B cell (primary cell): ENCODE data around the gene TPK1. TPM values are rescaled to one million over a fixed set of nuclear protein-coding genes. Genes with fewer than 3 reads are reported as not detected.

ENCODE experiments used
- ATAC-seq: fragments of 200-7000 bp; cut with Tn5 transposase; one replicate; pipeline ENCODE4 v1.10.0; 2021; ENCODE audit warnings: low read depth, mild to moderate bottlenecking, moderate number of reproducible peaks, moderate library complexity
- CTCF ChIA-PET: fragments of 350-600 bp; sonication (Branson Sonifier 250); formaldehyde crosslinking; loops from one replicate; lab custom pipeline; 2021; ENCODE audit warnings: antibody characterized with exemption, inconsistent platforms; lab: Charles Lee
- POLR2A ChIA-PET: fragments of 350-600 bp; sonication (Branson Sonifier 250); formaldehyde crosslinking; loops from one replicate; lab custom pipeline; 2021; ENCODE audit warnings: antibody characterized with exemption; lab: Charles Lee
- DNase-seq: peaks from one replicate; pipeline ENCODE4 v3.0.0; 2013
- H2AFZ ChIP-seq: 2 replicates; pipeline ENCODE4 v1.6.1; 2012; ENCODE audit warnings: mild to moderate bottlenecking, low read depth, low read length; ENCODE audit not compliant: insufficient read depth, poor library complexity, severe bottlenecking
- H3K27ac ChIP-seq, 2 donors: 1 replicate in 1 of 2; 2 replicates in 1 of 2; pipeline ENCODE4 v1.5.1; 2012 to 2013; ENCODE audit warnings: low read length in 2 of 2, mild to moderate bottlenecking in 2 of 2, moderate library complexity in 1 of 2
- H3K27me3 ChIP-seq, 4 experiments: fragments of 200-600 bp in 1 of 4; sonication (generic) in 1 of 4; replicated peaks in 1 of 4; 1 replicate in 2 of 4; 2 replicates in 2 of 4; pipeline versions ENCODE4 v1.6.1 to v1.7.0; 2013 to 2016; ENCODE audit warnings: low read length in 3 of 4, mild to moderate bottlenecking in 2 of 4, mixed read lengths in 1 of 4, moderate library complexity in 1 of 4; ENCODE audit not compliant: insufficient read depth in 4 of 4, control insufficient read depth in 3 of 4; ENCODE audit errors: control extremely low read depth in 1 of 4
- H3K36me3 ChIP-seq, 2 experiments: replicated peaks in 1 of 2; 1 replicate in 1 of 2; 2 replicates in 1 of 2; pipeline versions ENCODE4 v1.6.1 to v1.7.1; 2013; ENCODE audit warnings: low read length in 1 of 2; ENCODE audit not compliant: insufficient read depth in 2 of 2, control insufficient read depth in 1 of 2; ENCODE audit errors: control extremely low read depth in 1 of 2, extremely low read depth in 1 of 2
- H3K4me1 ChIP-seq, 2 donors: fragments of 200-600 bp in 1 of 2; sonication (generic) in 1 of 2; 1 replicate in 1 of 2; 2 replicates in 1 of 2; pipeline versions ENCODE4 v1.5.1 to v1.6.1; 2013 to 2017; ENCODE audit warnings: low read length in 2 of 2; ENCODE audit not compliant: control insufficient read depth in 2 of 2, insufficient read depth in 2 of 2
- H3K4me2 ChIP-seq: replicated peaks from 2 replicates; pipeline ENCODE3; 2012; ENCODE audit warnings: mild to moderate bottlenecking, low read depth, low read length; ENCODE audit not compliant: poor library complexity, severe bottlenecking
- H3K4me3 ChIP-seq, 5 experiments: fragments of 200-600 bp in 1 of 5; sonication (generic) in 1 of 5; 1 replicate in 3 of 5; 2 replicates in 2 of 5; pipeline versions ENCODE4 v1.5.1 to v1.7.0; 2011 to 2016; ENCODE audit warnings: low read length in 4 of 5, mild to moderate bottlenecking in 4 of 5, low read depth in 2 of 5, control low read depth in 1 of 5, moderate library complexity in 1 of 5; ENCODE audit not compliant: insufficient read depth in 1 of 5; ENCODE audit errors: control extremely low read depth in 1 of 5, extremely low read depth in 1 of 5
- H3K79me2 ChIP-seq: fragments of 200-600 bp; sonication (generic); one replicate; pipeline ENCODE4 v1.6.0; 2016; ENCODE audit warnings: low read length; ENCODE audit not compliant: control insufficient read depth, insufficient read depth
- H3K9ac ChIP-seq: fragments of 200-600 bp; sonication (generic); 2 replicates; pipeline ENCODE4 v1.6.1; 2017; ENCODE audit warnings: mild to moderate bottlenecking, low read length, moderate library complexity
- H3K9me3 ChIP-seq, 3 donors: one replicate each; pipeline versions ENCODE4 v1.6.1 to v1.7.1; 2013; ENCODE audit warnings: low read length in 2 of 3; ENCODE audit not compliant: control insufficient read depth in 2 of 3, insufficient read depth in 1 of 3; ENCODE audit errors: control extremely low read depth in 1 of 3
- H4K20me1 ChIP-seq: 2 replicates; pipeline ENCODE4 v1.6.0; 2012; ENCODE audit warnings: mild to moderate bottlenecking, low read length; ENCODE audit not compliant: insufficient read depth, control insufficient read depth, poor library complexity, severe bottlenecking
- H3K27ac Mint-ChIP-seq: one replicate; pipeline ENCODE4 v1.8.0; 2021; ENCODE audit warnings: mixed read lengths
- H3K27me3 Mint-ChIP-seq: one replicate; pipeline ENCODE4 v1.8.0; 2021; ENCODE audit warnings: mixed read lengths
- H3K4me1 Mint-ChIP-seq: one replicate; pipeline ENCODE4 v1.8.0; 2021; ENCODE audit warnings: mixed read lengths
- H3K4me3 Mint-ChIP-seq: one replicate; pipeline ENCODE4 v1.8.0; 2021; ENCODE audit warnings: mixed read lengths
- H3K9me3 Mint-ChIP-seq: one replicate; pipeline ENCODE4 v1.8.0; 2022; ENCODE audit warnings: mixed read lengths; ENCODE audit not compliant: insufficient read depth
- EZH2 ChIP-seq: IDR thresholded peaks from 2 replicates; pipeline ENCODE4 v1.6.1; 2012; ENCODE audit warnings: borderline replicate concordance, low read depth, mild to moderate bottlenecking, moderate library complexity, low read length; ENCODE audit not compliant: insufficient read depth, poor library complexity, severe bottlenecking
- WGBS: methylation state at CpG from one replicate; pipeline ENCODE4 v1.1.5; 2013; ENCODE audit warnings: missing lambda C conversion rate; ENCODE audit not compliant: insufficient coverage; 5-methylcytosine and 5-hydroxymethylcytosine counted together
- intact Hi-C: fragments of 100-400 bp; cut with micrococcal nuclease; formaldehyde crosslinking; loops from one replicate; pipeline ENCODE4 v1.10.0; 2022
- polyA plus RNA-seq: library from polyadenylated mRNA; depleted of rRNA; stranded (reverse); fragments of >200 nt; gene quantifications from 2 replicates; pipeline ENCODE4 v1.2.3, GENCODE V29; 2012
- total RNA-seq, 2 donors: library from RNA; stranded (reverse); fragments of 120-200 nt in 1 of 2; gene quantifications; 1 replicate in 1 of 2; 2 replicates in 1 of 2; pipeline versions ENCODE4 v1.2.3 to v1.2.4, GENCODE V29; 2013 to 2022
- TF ChIP-seq, protein P1 (sequence below): fragments of 200-600 bp; IDR thresholded peaks from one replicate; pipeline ENCODE4 v1.8.0; 2022; ENCODE audit warnings: antibody characterized with exemption, mild to moderate bottlenecking

Gene TPK1
- total and polyA plus RNA-seq, 2 donors (not counting 1 experiment from before 2014, with no cell fraction given) = 13.7 to 26.4 TPM

DNA sequence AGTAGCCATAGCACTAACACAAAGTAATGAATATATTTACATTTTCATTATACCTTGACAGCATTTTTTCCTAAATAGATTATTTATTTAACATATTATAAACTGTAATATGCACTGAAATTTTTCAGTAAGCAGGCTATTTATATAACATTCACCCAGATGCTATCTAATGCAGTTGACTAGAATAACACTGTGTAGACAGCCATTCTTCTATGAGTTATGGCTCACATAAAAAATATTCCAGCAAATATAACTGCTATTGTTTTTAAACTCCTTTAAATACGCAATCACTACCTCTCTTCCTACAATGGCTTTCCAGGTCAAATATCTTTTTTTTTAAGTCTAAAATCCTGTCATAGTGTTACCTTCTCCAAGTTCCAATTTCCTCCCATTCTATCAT, 21.6 kb downstream of the TPK1 start:
- Histone ChIP-seq H3K79me2 (peaks cover 9% of the 10 kb centered on the region), H3K27ac (no peak overlapping the region), H3K4me3 (no peak overlapping the region), H3K4me2 (no peak overlapping the region), H3K27me3 (no peaks in the 10 kb centered on the region), H2AFZ (no peak overlapping the region), H3K9ac (no peak overlapping the region), H3K36me3 (no peaks in the 10 kb centered on the region), H4K20me1 (no peaks in the 10 kb centered on the region), H3K9me3 (peaks cover 0 to 2% (median 0%) of the 10 kb centered on the region in 3 donors), H3K4me1 (peaks cover 39 to 47% of the 10 kb centered on the region in 2 donors)
- ATAC-seq (no peak), DNase-seq (no peak)
- intact Hi-C loops = no loop called here
- no peaks in the 10 kb centered on the region for H3K27me3 Mint-ChIP-seq
- no peak overlapping the region for H3K4me3 Mint-ChIP-seq
- H3K4me1 Mint-ChIP-seq = peaks cover 55% of the 10 kb centered on the region
- H3K9me3 Mint-ChIP-seq = no peaks in the 10 kb centered on the region
- POLR2A ChIA-PET = interaction anchor here (2.8 kb wide), 1 partner anchor 21 kb away, joined by 20 read pairs; the partner anchor contains the start of gene TPK1
- H3K27ac Mint-ChIP-seq = no peak overlapping the region
- WGBS = 100% methylated on average over 1 of the region's 1 CpG
- CTCF ChIA-PET = no interaction called here
- TF ChIP-seq, protein P1, sequence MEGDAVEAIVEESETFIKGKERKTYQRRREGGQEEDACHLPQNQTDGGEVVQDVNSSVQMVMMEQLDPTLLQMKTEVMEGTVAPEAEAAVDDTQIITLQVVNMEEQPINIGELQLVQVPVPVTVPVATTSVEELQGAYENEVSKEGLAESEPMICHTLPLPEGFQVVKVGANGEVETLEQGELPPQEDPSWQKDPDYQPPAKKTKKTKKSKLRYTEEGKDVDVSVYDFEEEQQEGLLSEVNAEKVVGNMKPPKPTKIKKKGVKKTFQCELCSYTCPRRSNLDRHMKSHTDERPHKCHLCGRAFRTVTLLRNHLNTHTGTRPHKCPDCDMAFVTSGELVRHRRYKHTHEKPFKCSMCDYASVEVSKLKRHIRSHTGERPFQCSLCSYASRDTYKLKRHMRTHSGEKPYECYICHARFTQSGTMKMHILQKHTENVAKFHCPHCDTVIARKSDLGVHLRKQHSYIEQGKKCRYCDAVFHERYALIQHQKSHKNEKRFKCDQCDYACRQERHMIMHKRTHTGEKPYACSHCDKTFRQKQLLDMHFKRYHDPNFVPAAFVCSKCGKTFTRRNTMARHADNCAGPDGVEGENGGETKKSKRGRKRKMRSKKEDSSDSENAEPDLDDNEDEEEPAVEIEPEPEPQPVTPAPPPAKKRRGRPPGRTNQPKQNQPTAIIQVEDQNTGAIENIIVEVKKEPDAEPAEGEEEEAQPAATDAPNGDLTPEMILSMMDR = no peak
- TF ChIP-seq EZH2 = no peak
